GM19099 (cell line): ENCODE data around the gene TXNRD1.

Source experiments
- POLR2A ChIP-seq: IDR thresholded peaks from 3 replicates; pipeline ENCODE4 v1.6.1; 2011; ENCODE audit warnings: low read depth; ENCODE audit not compliant: insufficient read length; ENCODE audit errors: extremely low read depth

The TXNRD1 gene

GRCh38 chr12:104337030-104337558, 121.5 kb downstream of the TXNRD1 start:
- no peak for TF ChIP-seq POLR2A

- no peak for TF ChIP-seq POLR2A
These were observed 124.1 kb downstream of the TXNRD1 start for GRCh38 chr12:104339663-104340062.

DNA sequence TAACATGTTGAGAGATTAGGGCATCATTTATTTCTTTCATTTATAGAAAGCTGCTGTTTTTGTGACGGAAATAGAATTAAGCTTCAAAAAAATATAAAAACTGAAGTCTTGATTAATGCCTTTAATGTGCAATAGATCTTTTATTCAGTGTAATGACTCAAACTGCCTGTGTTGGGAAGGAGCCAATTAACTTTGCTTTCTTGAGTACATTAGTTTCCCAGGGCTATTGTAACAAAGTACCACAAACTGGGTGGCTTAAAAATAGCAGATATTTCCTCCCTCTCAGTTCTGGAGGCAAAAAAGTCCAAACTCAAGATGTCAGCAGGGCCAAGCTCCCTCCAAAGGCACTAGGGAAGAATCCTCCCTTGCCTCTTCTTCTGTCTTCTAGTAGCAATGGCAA, 124.6 kb downstream of the TXNRD1 start:
- no peak for TF ChIP-seq POLR2A

- TF ChIP-seq POLR2A = no peak
These were observed 125.5 kb downstream of the TXNRD1 start for GRCh38 chr12:104340925-104341611.

- no peak for TF ChIP-seq POLR2A
These were observed 126.6 kb downstream of the TXNRD1 start for GRCh38 chr12:104342147-104342546.

GRCh38 chr12:104342635-104343249, 127.2 kb downstream of the TXNRD1 start:
- TF ChIP-seq POLR2A = no peak

DNA sequence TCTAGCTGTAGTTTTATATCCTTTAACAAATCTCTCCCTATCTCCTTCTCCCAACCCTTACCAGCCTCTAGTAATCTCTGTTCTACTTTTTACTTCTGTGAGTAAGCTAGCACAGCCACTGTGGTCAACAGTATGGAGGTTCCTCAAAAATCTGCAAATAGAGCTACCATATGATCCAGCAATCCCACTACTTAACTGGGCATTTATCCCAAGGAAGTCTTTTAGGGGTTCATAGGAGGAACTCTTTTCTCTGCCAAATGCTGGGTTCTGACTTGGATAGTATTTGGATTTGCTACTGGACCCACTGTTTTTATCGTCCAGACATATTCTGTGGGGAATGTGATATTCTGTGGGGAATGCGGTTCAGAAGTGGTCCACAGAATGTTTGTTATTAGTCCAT, 129.1 kb downstream of the TXNRD1 start:
- TF ChIP-seq POLR2A = no peak

- TF ChIP-seq POLR2A = no peak
These were observed 129.9 kb downstream of the TXNRD1 start for GRCh38 chr12:104345234-104346066.

- no peak for TF ChIP-seq POLR2A
These were observed 131.9 kb downstream of the TXNRD1 start for GRCh38 chr12:104347374-104348075.

DNA sequence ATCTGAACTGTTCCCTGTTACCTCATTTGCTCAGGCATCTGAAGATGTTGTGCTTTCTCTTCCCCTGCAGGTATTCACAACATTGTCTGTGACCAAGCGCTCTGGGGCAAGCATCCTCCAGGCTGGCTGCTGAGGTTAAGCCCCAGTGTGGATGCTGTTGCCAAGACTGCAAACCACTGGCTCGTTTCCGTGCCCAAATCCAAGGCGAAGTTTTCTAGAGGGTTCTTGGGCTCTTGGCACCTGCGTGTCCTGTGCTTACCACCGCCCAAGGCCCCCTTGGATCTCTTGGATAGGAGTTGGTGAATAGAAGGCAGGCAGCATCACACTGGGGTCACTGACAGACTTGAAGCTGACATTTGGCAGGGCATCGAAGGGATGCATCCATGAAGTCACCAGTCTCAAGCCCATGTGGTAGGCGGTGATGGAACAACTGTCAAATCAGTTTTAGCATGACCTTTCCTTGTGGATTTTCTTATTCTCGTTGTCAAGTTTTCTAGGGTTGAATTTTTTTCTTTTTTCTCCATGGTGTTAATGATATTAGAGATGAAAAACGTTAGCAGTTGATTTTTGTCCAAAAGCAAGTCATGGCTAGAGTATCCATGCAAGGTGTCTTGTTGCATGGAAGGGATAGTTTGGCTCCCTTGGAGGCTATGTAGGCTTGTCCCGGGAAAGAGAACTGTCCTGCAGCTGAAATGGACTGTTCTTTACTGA, 132.9 kb downstream of the TXNRD1 start:
- TF ChIP-seq POLR2A = no peak

GRCh38 chr12:104348994-104349494, 133.5 kb downstream of the TXNRD1 start:
- no peak for TF ChIP-seq POLR2A

DNA sequence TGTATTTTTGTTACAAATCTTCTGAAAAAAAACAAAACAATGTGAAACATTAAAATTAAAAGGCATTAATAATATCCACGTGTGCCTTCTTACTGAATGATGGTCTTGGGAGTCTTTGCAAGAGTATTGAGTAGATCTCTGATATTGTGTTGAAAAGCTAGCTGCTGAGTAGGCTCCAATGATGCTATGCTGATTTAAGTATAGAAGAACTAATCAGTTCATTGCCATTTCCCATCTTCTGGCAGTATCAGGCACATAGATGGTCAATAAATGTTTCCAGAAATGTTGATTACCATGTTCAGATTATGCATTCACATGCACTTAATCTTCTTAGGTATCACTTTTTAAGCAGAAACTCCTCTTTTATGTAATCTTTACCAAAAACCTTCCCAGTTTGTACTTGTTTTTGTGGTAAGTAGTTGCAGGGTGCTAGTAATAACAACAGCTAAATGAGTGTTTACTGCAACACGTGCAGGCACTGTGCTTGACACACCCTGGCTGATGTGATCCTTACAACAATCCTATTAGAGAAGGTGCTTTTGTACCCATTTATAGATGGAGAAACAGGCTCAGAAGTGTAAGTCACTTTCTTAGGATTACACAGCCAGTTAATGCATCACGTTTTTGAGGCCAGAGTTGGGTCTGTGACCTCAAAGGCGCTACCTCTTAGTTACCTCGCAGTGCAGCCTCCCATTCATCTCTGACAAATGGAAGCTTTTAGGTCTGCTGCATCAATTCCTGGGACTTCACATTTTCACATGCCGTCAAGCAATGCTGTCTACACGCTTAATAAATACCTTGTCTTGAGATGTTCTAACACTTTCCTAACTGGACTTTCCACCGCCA, 134.9 kb downstream of the TXNRD1 start:
- TF ChIP-seq POLR2A = no peak
